ENCODE measurements around the gene B3GNT4. TPM values are rescaled to one million over a fixed set of nuclear protein-coding genes. Genes with fewer than 3 reads are reported as not detected.
"Not testable (repeated sequence)": the region's sequence is repeated elsewhere in the genome, so short reads cannot be mapped to it uniquely, and the experiment has no call there.

B3GNT4 gene
- total RNA-seq, 2 donors from 2014 or later: 0.69 to 1.7 TPM

DNA sequence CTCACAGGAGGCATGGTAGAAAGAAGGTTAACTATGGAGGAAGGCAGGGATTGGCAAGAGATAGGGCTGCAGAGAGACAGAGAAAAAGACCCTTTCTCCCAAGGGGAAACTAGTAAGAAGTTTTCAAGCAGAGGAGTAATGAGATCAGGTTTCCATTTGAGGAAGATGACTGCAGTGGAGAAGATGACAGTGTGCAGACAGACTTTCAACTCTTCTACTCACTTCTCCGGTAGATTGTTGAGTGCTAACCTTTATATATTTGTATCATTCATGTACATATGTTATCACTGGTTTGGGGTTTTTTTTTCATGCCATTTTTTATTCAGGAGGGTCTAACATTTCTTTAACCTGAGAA lies 5.9 kb upstream of the B3GNT4 start:
- H3K27me3 ChIP-seq: no peaks in the 10 kb centered on the region
- no peaks in the 10 kb centered on the region for H3K9me3 ChIP-seq
- DNase-seq: no peak
- H3K9ac ChIP-seq (ENCODE audit: low read depth in 2 of 2, low read length in 2 of 2): no peak overlapping the region
- H3K36me3 ChIP-seq: no peaks in the 10 kb centered on the region
- no peaks in the 10 kb centered on the region for H3K4me1 ChIP-seq
- H3K4me3 ChIP-seq: no peak overlapping the region
- no peak overlapping the region for H3K27ac ChIP-seq
- TF ChIP-seq, protein P1, sequence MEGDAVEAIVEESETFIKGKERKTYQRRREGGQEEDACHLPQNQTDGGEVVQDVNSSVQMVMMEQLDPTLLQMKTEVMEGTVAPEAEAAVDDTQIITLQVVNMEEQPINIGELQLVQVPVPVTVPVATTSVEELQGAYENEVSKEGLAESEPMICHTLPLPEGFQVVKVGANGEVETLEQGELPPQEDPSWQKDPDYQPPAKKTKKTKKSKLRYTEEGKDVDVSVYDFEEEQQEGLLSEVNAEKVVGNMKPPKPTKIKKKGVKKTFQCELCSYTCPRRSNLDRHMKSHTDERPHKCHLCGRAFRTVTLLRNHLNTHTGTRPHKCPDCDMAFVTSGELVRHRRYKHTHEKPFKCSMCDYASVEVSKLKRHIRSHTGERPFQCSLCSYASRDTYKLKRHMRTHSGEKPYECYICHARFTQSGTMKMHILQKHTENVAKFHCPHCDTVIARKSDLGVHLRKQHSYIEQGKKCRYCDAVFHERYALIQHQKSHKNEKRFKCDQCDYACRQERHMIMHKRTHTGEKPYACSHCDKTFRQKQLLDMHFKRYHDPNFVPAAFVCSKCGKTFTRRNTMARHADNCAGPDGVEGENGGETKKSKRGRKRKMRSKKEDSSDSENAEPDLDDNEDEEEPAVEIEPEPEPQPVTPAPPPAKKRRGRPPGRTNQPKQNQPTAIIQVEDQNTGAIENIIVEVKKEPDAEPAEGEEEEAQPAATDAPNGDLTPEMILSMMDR (IDR thresholded peaks at IDR 0.05): no peak
- intact Hi-C loops (cut with DNase I): no loop called here

DNA sequence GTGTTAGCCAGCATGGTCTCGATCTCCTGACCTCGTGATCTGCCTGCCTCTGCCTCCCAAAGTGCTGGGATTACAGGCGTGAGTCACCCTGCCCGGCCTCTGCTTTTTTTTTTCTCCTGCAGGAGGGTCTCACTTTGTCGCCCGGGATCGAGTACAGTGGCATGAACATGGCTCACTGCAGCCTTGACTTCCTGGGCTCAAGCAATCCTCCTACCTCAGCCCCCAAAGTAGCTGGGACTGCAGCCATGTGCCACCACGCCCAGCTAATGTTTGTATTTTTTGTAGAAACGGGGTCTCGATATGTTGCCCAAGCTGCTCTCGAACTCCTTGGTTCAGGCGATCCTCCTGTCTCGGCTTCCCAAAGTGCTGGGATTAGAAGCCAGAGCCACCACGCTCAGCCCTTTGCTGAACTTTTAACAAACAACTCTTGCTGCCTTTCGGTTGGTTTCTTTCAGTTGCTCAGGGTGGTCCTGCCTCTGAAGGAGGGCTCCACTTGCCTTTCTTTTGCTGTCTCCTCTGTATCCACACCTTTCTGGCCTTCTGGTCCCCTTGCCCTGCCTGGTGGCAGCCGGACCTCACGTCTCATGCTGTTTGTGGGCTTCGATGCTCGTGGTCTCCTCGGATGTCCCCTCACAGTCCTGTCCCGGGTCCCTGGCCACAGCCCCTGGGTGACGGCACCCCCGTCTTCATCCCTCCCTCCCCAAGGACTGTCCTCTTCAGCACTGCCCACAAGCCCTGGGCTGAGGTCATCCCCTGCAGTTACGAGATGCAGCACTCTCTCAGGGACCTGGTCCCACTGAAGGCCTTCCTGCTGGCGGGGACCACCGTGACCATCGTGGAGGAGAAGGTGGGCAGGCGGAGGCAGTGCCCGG lies 3.8 kb upstream of the B3GNT4 start:
- Histone ChIP-seq H3K27me3 (peaks cover 14% of the 10 kb centered on the region), H3K9me3 (no peaks in the 10 kb centered on the region), H3K36me3 (no peaks in the 10 kb centered on the region), H3K9ac (ENCODE audit: low read depth in 2 of 2, low read length in 2 of 2) (no peak overlapping the region), H3K4me1 (no peaks in the 10 kb centered on the region), H3K27ac (no peak overlapping the region), H3K4me3 (no peak overlapping the region)
- intact Hi-C loops (cut with DNase I): no loop called here
- DNase-seq: no peak
- TF ChIP-seq, protein P1 (IDR thresholded peaks at IDR 0.05): no peak

- Histone ChIP-seq H3K27me3 (peaks cover 22% of the 10 kb centered on the region), H3K27ac (no peak overlapping the region), H3K9me3 (no peaks in the 10 kb centered on the region), H3K36me3 (no peaks in the 10 kb centered on the region), H3K4me1 (no peaks in the 10 kb centered on the region), H3K9ac (ENCODE audit: low read depth in 2 of 2, low read length in 2 of 2) (no peak overlapping the region), H3K4me3 (no peak overlapping the region)
- intact Hi-C loops (cut with DNase I): no loop called here
- no peak for DNase-seq
- TF ChIP-seq, protein P1 (IDR thresholded peaks at IDR 0.05): no peak
Measured at GRCh38 chr12:122200541-122201175, 2.9 kb upstream of the B3GNT4 start.

- peaks cover 22% of the 10 kb centered on the region for H3K27me3 ChIP-seq
- no peaks in the 10 kb centered on the region for H3K9me3 ChIP-seq
- TF ChIP-seq, protein P1 (IDR thresholded peaks at IDR 0.05): no peak
- no peaks in the 10 kb centered on the region for H3K36me3 ChIP-seq
- H3K9ac ChIP-seq (ENCODE audit: low read depth in 2 of 2, low read length in 2 of 2): no peak overlapping the region
- intact Hi-C loops (cut with DNase I): no loop called here
- no peak overlapping the region for H3K4me3 ChIP-seq
- no peak for DNase-seq
- H3K27ac ChIP-seq: no peak overlapping the region
- no peaks in the 10 kb centered on the region for H3K4me1 ChIP-seq
Measured at GRCh38 chr12:122201381-122201780, 2.1 kb upstream of the B3GNT4 start.

DNA sequence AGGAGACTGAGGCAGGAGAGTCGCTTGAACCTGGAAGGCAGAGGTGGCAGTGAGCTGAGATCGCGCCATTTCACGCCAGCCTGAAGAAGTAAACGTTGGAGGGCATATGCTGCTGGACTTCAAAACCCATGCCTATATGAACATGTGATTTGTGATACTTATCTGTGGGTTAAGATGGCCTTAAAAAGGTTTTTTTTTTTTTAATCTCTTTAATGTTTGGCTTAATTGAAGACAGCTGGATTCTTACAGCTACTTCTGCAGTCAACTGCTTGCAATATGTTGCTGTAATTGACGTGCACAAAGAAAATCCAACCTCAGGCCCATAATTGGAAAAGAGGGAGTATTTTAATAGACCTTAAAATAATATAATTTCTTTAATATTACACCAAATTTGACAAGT lies 1.5 kb upstream of the B3GNT4 start:
- TF ChIP-seq, protein P1 (IDR thresholded peaks at IDR 0.05): no peak
- Histone ChIP-seq H3K9me3 (no peaks in the 10 kb centered on the region), H3K9ac (ENCODE audit: low read depth in 2 of 2, low read length in 2 of 2) (no peak overlapping the region), H3K4me3 (no peak overlapping the region), H3K36me3 (no peaks in the 10 kb centered on the region), H3K27ac (no peak overlapping the region), H3K27me3 (peaks cover 22% of the 10 kb centered on the region), H3K4me1 (no peaks in the 10 kb centered on the region)
- intact Hi-C loops (cut with DNase I): no loop called here
- no peak for DNase-seq

DNA sequence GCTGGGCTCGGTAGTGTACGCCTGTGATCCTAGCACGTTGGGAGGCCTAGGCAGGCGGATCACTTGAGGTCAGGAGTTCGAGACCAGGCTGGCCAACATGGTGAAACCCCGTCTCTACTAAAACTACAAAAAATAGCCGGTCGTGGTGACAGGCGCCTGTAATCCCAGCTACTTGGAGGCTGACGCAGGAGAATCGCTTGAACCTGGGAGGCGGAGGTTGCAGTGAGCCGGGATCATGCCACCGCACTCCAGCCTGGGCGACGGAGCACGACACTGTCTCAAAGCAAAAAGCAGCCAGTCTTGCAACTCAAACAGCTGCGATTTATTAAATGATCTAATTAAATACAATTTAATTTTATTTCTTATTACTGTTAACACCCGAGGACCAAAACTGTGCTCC lies 698 bp upstream of the B3GNT4 start:
- H3K36me3 ChIP-seq; H3K9ac ChIP-seq (ENCODE audit: low read depth in 2 of 2, low read length in 2 of 2); H3K4me1 ChIP-seq; H3K27ac ChIP-seq; intact Hi-C loops (cut with DNase I); H3K9me3 ChIP-seq; DNase-seq: not testable (repeated sequence)
- H3K27me3 ChIP-seq: peaks cover 22% of the 10 kb centered on the region
- peak overlapping the region; percentile 58 for H3K4me3 ChIP-seq
